ENCODE data around the gene ZKSCAN3. TPM values are rescaled to one million over a fixed set of nuclear protein-coding genes. Genes with fewer than 3 reads are reported as not detected.

ZKSCAN3 gene
- total and polyA plus RNA-seq, 10 of the 15 experiments (the other 5 are each of a cell fraction or from before 2014, with no cell fraction given), result 0.86 to 4.3 (median 3.1) TPM

DNA sequence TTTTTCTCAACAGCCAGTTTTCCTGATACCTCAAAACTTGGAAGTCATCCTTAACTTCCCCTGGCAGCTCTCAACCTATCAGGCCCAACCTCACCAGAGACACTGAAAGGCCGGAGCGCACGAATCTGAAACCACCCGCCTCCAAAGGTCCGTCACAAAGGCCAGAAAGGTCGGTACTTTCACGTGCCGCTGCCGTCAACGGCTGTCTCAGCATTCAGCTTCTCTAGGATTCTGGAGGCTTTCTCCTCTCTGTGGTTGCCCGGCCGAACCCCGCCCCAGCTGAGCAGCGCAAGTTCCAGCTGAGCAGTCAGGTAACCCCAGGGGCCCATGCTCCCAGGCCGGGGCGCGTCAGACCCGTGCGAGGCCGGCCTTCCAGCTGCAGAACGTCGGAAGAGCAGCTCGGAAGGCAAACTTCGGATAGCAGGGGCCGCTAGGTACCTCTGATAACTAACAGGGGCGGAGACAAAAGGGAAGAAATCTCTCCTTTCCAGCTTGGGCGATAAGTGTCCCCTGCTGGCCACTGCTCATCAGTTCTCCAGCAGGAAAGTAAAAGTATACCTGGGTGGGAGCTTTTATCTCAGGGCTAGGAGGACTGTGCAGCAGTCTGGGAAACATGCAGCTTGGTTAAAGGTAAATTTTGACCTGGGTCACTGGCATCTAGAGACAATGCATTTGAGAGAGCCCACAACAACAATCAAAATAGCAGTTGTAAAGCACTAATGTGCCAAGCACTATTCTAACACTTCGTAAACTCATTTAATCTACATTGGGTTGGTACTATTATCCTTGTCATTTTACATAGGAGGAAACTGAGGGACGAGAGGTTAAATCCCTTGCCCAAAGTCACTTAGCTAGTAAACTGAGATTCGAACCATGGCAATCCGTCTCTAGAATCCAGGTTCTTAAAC is 33.7 kb downstream of the ZKSCAN3 start (continued):
- TF ChIP-seq SPI1 (IDR thresholded peaks at IDR 0.05; ENCODE audit: borderline replicate concordance, insufficient read depth, low read depth, low read length), result no peak
- TF ChIP-seq, protein P1, sequence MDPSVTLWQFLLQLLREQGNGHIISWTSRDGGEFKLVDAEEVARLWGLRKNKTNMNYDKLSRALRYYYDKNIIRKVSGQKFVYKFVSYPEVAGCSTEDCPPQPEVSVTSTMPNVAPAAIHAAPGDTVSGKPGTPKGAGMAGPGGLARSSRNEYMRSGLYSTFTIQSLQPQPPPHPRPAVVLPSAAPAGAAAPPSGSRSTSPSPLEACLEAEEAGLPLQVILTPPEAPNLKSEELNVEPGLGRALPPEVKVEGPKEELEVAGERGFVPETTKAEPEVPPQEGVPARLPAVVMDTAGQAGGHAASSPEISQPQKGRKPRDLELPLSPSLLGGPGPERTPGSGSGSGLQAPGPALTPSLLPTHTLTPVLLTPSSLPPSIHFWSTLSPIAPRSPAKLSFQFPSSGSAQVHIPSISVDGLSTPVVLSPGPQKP (IDR thresholded peaks at IDR 0.05; ENCODE audit: low read depth, low read length), result 0 out of 2 replicates have a peak, but pooled peaks have one; percentile 43
- TF ChIP-seq YBX1 (IDR thresholded peaks at IDR 0.05), result no peak
- 0 out of 2 replicates have a peak, but pooled peaks have one; percentile 28 for TF ChIP-seq SIN3A (IDR thresholded peaks at IDR 0.05; ENCODE audit: low read depth, low read length)
- TF ChIP-seq EP300 (IDR thresholded peaks at IDR 0.05; ENCODE audit: borderline replicate concordance in 1 of 2, control insufficient read depth in 1 of 2, low read depth in 2 of 2, low read length in 2 of 2), result peak; percentile 72 to 74; a peak in 2 of 4 replicates
- TF ChIP-seq, protein P2, sequence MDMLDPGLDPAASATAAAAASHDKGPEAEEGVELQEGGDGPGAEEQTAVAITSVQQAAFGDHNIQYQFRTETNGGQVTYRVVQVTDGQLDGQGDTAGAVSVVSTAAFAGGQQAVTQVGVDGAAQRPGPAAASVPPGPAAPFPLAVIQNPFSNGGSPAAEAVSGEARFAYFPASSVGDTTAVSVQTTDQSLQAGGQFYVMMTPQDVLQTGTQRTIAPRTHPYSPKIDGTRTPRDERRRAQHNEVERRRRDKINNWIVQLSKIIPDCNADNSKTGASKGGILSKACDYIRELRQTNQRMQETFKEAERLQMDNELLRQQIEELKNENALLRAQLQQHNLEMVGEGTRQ (IDR thresholded peaks at IDR 0.05; ENCODE audit: borderline replicate concordance, low read depth, low read length), result no peak; the same call in 1 of the 2 replicates
- TF ChIP-seq, protein P3, sequence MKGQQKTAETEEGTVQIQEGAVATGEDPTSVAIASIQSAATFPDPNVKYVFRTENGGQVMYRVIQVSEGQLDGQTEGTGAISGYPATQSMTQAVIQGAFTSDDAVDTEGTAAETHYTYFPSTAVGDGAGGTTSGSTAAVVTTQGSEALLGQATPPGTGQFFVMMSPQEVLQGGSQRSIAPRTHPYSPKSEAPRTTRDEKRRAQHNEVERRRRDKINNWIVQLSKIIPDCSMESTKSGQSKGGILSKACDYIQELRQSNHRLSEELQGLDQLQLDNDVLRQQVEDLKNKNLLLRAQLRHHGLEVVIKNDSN (IDR thresholded peaks at IDR 0.05; ENCODE audit: borderline replicate concordance, extremely low read length, insufficient read depth, low read depth, low read length), result peak; percentile 28
- peak; percentile 19; the same call in 1 of the 2 replicates for TF ChIP-seq TBL1XR1 (IDR thresholded peaks at IDR 0.05; ENCODE audit: low read depth, low read length)
- TF ChIP-seq MEF2B (IDR thresholded peaks at IDR 0.05; ENCODE audit: partially characterized antibody, poor library complexity, severe bottlenecking), result peak; percentile 63
- no peak for TF ChIP-seq MEF2A (IDR thresholded peaks at IDR 0.05; ENCODE audit: insufficient read depth, low read depth, low read length)
- TF ChIP-seq MXI1 (IDR thresholded peaks at IDR 0.05; ENCODE audit: low read depth, low read length), result peak; percentile 84
- no peak for TF ChIP-seq ZNF384 (IDR thresholded peaks at IDR 0.05; ENCODE audit: borderline replicate concordance, low read depth, low read length)

All from GM12878 (cell line).